ENCODE measurements around the gene RNASE13.
"Not testable (repeated sequence)": the region's sequence is repeated elsewhere in the genome, so short reads cannot be mapped to it uniquely, and the experiment has no call there.

- TF ChIP-seq, protein P1, sequence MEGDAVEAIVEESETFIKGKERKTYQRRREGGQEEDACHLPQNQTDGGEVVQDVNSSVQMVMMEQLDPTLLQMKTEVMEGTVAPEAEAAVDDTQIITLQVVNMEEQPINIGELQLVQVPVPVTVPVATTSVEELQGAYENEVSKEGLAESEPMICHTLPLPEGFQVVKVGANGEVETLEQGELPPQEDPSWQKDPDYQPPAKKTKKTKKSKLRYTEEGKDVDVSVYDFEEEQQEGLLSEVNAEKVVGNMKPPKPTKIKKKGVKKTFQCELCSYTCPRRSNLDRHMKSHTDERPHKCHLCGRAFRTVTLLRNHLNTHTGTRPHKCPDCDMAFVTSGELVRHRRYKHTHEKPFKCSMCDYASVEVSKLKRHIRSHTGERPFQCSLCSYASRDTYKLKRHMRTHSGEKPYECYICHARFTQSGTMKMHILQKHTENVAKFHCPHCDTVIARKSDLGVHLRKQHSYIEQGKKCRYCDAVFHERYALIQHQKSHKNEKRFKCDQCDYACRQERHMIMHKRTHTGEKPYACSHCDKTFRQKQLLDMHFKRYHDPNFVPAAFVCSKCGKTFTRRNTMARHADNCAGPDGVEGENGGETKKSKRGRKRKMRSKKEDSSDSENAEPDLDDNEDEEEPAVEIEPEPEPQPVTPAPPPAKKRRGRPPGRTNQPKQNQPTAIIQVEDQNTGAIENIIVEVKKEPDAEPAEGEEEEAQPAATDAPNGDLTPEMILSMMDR (IDR thresholded peaks at IDR 0.05) = not testable (repeated sequence)
- not testable (repeated sequence) for TF ChIP-seq POLR2A (IDR thresholded peaks at IDR 0.05)
Measured at GRCh38 chr14:21009721-21010120, 24.9 kb downstream of the RNASE13 start.
